ENCODE data around the gene HS6ST2.

DNA sequence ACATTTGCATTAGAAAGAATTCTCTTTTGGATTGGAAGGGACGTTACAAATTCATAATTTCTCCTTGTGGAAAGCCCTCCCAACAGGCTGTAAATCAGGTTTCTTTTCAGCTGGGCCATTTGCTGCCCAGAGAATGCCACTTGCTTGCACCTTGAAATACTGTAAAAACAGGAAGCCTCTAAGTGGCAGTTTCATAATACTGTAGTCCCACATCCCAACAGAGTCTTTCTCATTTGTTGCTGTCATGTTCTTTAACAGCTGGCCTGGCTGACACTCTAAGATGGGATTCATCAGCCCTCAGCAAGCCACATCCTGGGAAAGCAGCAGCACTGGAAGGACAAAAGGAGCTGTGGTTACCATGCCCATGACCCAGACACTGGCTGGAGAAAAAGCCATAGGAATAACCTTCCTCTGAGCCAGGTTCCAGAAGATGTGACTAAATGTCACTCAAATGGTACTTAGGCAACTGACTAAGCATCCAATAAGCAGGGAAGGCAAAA, 247.7 kb downstream of the HS6ST2 start:
- TF ChIP-seq, protein P1, sequence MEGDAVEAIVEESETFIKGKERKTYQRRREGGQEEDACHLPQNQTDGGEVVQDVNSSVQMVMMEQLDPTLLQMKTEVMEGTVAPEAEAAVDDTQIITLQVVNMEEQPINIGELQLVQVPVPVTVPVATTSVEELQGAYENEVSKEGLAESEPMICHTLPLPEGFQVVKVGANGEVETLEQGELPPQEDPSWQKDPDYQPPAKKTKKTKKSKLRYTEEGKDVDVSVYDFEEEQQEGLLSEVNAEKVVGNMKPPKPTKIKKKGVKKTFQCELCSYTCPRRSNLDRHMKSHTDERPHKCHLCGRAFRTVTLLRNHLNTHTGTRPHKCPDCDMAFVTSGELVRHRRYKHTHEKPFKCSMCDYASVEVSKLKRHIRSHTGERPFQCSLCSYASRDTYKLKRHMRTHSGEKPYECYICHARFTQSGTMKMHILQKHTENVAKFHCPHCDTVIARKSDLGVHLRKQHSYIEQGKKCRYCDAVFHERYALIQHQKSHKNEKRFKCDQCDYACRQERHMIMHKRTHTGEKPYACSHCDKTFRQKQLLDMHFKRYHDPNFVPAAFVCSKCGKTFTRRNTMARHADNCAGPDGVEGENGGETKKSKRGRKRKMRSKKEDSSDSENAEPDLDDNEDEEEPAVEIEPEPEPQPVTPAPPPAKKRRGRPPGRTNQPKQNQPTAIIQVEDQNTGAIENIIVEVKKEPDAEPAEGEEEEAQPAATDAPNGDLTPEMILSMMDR (IDR thresholded peaks at IDR 0.05): no peak
- no peak for TF ChIP-seq POLR2A (IDR thresholded peaks at IDR 0.05)

All from testis (tissue), 2 donors.